ENCODE data around the gene CSRNP3.
"Not testable (repeated sequence)": the region's sequence is repeated elsewhere in the genome, so short reads cannot be mapped to it uniquely, and the experiment has no call there.

The CSRNP3 gene

DNA sequence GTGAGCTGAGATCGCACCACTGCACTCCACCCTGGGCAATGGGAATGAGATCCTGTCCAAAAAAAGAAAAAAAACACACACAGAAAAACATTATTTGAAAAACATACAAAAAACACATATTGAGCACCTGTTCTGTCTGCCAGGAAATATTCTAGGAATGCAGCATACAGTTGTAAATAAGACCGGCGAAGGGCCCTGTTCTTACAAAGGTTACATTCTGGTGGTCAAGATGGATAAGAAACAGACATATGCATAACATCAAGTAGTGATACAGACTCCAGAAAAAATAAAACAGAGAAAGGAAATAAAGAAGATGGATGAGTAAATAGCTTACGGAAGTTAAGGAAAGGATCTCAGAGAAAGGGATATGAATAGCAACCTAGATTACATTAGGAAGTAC, 164.8 kb downstream of the CSRNP3 start:
- no peak for DNase-seq (ENCODE audit: low read depth in 2 of 2)

DNA sequence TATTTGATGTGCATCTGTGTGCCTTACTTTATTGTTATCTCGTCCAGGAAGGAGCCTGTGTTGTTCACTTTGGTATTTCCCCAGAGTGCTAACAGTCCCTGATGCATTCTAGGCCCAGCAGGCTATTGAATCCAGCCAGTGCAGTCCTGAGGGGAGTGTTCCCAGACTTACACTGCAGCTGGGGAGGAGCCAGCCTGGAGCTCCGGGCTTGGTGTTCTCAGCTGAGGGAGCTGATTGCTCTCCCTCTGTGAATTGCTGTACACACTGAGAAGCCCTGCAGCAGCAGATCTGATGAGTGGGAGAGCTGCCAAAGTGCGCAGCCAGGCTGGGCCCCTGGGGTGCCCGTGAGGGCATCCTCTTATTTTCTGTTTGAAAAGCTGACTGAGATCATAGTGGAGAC, 165.4 kb downstream of the CSRNP3 start:
- DNase-seq (ENCODE audit: low read depth in 2 of 2), result no peak

DNA sequence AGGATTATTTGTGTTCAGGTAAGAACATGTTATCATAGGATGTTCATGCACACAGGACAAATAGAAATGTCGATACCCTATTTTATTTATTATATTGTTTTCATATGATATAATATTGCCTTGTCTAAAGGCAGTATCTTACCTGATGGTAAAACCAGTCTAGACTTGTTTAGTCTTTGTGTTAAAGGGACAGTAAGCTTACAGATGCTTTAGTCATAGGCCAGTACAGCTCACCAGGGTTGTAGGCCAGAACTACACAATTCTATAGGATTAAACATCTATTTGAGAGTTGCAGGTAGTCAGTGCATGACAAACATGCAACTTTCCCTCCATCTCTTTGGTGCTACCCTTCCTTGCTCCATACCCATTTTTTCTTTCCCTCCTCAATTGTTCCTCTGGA, 166.0 kb downstream of the CSRNP3 start:
- no peak for DNase-seq (ENCODE audit: low read depth in 2 of 2)

DNA sequence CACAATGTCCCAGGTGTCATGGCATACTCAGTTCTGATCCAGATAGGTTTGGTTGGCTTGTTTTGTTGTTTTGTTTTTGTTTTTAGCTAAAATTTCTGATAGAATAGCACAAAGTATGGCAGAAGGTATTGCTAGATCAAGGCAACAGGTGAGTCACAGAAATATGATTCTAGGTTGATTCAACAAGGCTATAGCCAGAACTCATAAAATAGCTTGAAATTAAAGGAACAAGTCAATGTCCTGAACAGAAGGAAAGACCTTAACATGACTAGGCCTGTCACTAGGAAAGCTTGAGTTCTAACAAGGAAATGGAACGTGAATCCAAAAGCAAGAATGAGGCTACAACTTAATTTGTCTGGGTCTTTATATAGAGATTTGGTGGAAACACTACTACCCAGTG, 167.5 kb downstream of the CSRNP3 start:
- DNase-seq (ENCODE audit: low read depth in 2 of 2), result no peak

DNA sequence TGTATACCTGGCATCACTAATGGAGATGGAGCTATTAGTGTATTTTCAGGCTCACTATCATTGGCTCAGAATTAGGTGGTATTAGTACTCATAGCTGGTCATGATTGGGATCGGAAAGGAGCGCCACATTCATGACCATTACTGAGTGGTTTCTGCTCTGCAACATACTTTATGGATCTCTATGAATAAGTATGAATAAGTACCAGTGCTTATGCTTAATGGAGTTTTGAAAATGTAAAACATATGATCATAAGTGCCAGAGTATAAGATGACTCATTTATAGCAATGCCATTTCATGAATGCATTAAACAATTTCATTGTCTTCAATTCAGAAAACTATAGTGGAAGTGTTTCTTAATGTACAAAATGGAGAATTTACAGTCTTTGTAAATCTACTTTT, 167.9 kb downstream of the CSRNP3 start:
- DNase-seq (ENCODE audit: low read depth in 2 of 2), result no peak

DNA sequence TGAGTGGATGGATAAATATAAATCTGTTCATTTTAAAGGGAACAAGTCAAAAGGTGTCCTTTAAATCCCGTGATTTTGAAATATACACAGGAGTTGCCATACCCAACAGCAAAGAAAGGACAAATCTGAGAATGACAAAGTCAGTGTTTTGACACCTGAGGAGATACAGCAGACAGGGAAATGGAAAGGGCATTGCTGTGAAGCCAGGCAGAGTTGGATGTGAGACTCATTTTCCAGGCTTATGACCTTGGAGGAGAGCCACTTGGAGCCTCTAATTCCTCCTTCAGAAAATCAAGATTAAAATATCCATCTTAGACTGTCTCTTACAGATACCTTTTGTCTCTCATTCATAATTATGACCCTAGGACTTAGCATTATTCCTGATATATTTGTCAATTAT, 170.0 kb downstream of the CSRNP3 start:
- no peak for DNase-seq (ENCODE audit: low read depth in 2 of 2)

DNA sequence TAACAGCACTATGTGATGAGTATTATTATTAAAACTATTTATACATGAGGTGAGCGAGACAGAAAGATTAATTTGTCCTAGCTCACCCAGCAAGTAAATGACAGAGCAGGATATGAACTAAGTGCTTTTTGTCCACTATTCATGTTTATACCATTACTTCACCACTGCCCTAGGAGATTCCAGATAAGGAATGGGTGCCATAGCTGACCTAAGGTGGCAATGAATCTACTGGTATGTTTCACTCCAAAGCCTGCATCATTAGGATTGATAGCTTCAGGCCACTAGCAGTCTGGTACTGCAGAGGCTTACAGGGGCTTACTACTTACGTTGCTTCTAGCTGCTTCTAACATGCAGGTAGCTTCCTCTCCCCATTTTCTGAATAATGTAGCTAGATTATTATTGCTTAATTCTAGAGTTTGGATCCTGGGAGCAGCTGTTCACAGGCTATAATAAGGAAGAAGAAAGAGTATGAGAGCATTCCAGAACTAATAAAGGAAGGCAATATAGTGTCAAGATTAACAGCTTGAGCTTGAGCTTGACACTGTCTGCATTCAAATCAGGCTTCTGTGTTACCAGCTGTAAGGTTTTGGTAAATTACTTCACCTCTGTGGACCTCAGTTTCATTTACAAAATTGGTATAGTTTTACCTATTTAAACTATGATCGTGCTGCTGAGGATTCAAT, 170.9 kb downstream of the CSRNP3 start:
- DNase-seq (ENCODE audit: low read depth in 2 of 2), result no peak

DNA sequence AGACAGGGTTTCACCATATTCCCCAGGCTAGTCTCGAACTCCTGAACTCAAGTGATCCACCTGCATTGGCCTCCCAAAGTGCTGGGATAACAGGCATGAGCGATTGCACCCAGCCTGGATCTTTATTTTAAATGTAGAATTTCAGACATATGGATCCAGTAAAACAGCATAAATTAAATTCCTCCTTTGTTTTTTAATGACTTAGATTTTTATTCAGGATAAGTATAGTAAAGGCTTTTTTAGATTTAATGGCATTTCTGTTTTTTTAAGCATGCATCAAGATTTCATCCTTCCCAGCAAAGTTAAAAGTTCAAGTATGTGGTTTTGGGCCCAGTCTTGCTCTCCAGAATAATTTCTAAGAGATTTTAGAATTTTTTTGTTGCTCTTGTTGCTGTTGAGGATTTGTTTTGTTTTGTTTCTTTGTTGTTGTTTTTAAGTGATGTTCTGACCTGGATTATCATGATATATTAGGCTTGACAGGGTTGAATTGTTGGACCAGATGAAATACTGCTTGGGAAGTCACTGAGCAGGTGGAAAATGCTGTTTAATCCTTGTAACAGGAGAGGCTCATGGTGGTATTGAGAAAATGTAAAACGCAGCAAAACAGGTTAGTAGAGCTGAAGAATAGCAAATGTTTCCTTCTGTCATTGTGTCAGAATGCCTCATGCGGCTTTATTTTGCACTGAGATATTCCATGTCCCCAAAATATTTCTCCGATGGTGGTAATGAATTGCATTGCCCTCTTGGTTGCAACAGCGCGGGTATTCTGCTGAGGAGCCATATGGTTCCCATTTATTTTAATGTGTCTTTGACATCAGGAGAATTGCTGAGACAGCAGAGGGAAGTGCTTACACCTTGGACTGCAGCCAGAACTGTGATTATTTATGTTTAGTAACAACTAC, 176.7 kb downstream of the CSRNP3 start:
- DNase-seq (ENCODE audit: low read depth in 2 of 2), result no peak

DNA sequence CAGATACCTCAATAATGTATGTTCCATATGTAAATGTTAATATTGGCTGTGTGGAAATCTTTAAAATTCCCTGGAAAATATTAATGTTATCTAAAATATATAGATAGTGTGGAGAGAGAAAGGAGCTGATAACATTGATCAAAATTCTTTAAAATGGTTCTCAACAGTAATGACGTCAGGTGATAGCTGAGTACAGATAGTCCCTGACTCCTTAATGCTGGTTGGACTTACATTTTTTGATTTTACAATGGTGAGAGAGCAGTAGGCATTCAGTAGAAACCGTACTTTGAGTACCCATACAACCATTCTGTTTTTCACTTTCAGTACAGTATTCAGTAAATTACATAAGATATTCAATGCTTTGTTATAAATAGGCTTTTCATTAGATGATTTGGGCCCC, 177.9 kb downstream of the CSRNP3 start:
- no peak for DNase-seq (ENCODE audit: low read depth in 2 of 2)

DNA sequence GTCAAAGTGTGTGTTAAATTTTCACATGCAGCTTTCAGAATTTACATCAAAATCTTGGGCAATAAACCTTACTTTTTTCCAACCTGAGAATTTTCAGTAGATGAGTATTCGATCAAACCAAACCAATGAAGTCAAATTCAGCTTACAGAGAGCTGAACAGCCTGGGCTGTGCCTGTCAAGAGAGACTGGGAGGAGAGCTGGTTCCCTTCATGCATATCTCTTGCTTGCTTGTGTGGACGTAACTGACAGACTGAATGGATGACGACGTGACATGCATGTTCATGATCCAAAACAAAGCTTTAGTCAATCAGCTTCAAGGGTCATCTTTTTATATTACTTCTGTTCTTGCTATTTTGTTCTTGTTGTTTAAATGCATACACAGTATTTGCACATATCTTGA, 179.3 kb downstream of the CSRNP3 start:
- no peak for DNase-seq (ENCODE audit: low read depth in 2 of 2)

DNA sequence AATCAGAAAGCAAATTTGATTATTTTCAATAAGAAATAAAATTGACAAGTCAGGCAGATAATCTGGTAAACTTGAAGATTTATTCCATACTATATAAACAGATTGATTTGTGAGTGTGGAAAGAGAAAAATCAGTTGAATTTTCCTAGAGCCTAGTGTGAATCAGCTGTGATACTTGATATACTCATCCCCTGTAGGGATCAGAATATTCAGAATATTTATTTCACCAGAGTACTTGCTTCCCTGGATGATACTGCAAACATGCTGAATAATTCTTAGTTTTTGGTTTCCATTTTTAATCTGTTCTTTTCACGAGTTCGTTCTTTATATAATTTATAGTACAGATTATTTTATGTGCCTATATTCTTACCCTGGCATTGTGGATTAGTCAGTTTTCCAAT, 181.7 kb downstream of the CSRNP3 start:
- DNase-seq (ENCODE audit: low read depth in 2 of 2), result no peak

DNA sequence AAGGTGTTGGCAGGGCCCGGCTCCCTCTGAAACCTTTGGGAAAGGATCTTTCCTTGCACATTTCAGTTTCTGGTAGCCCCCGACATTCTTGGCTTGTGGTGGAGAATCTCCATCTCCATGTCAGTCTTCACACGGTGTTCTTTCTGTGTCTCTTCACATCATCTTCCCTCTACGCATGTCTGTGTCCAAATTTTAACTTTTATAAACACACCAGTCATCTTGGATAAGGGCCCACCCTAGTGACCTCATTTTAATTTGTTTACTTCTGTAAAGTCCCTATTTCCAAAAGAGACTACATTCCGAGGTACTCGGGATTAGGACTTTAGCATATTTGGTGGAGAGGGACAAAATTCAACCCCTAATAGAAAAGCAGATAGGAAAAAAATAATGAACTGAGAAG, 186.2 kb downstream of the CSRNP3 start:
- DNase-seq (ENCODE audit: low read depth in 2 of 2), result no peak

DNA sequence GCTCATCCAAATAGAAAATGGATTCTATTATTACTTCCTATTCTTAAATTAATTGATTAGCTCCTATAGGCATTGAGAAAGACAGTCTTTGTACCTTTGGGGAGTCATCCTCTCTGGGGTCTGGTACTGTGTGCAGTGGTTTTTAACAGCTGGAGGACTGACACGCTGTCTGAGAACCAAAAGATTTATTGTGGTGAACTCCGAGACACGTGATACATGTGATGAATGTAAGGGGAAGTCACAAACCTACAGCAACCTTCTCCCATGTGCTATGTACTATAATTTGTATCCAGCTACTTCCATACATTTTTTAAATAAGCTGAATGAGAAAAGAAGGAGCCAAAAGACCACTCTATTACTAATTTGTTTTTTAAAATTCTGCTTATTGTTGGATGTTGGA, 190.9 kb downstream of the CSRNP3 start:
- DNase-seq (ENCODE audit: low read depth in 2 of 2), result no peak

DNA sequence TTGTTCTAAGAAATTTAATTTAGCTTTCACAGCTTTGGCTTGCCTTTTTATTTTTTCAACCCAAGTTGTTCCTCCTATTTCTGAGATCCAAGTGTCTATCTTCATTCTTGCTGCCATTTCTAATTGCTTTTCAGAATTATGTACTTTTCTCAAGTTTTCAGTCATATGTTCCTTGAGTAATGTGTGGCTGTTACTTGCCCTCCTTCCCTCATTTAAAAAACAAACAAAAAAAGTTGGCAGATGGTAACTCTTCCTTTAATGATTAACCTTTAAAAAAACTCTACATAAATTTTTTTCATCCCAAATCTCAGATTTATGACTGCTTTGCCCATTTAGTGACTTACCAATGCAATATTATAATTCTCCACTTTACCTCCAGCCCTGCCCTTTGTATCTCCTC, 193.2 kb downstream of the CSRNP3 start:
- DNase-seq (ENCODE audit: low read depth in 2 of 2), result no peak

DNA sequence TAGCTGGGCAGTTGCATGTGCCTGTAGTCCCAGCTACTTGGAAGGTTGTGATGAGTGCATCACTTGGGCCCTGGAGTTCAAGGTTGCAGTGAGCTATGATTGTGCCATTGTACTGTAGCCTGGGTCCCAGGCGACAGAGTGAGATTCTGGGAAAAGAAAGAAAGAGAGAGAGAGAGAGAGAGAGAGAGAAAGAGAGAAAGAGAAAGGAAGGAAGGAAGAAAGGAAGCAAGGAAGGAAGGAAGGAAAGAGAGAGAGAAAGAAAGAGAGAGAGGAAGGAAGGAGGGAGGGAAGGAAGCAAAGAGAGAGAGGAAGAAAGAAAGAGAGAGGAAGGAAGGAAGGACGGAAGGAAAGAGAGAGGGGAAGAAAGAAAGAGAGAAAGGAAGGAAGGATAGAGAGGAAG, 196.1 kb downstream of the CSRNP3 start:
- no peak for DNase-seq (ENCODE audit: low read depth in 2 of 2)

DNA sequence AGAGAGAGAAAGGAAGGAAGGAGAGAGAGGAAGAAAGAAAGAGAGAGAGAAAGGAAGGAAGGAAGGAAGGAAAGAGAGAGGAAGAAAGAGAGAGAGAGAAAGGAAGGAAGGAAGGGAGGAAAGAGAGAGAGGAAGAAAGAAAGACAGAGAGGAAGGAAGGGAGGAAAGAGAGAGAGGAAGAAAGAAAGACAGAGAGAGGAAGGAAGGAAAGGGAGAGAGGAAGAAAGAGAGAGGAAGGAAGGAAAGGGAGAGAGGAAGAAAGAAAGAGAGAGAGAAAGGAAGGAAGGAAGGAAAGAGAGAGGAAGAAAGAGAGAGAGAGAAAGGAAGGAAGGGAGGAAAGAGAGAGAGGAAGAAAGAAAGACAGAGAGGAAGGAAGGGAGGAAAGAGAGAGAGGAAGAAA, 196.6 kb downstream of the CSRNP3 start:
- DNase-seq (ENCODE audit: low read depth in 2 of 2), result not testable (repeated sequence)

DNA sequence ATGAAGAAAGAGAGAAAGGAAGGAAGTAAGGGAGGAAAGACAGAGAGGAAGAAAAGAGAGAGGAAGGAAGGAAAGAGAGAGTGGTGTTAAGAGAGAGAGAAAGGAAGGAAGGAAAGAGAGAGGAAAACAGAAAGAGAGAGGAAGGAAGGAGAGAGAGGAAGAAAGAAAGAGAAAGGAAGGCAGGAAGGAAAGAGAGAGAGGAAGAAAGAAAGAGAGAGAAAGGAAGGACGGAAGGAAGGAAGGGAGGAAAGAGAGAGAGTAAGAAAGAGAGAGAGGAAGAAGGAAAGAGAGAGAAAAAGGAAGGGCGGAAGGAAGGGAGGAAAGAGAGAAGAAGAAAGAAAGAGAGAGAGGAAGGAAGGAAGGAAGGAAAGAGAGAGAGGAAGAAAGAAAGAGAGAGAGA, 197.1 kb downstream of the CSRNP3 start:
- no peak for DNase-seq (ENCODE audit: low read depth in 2 of 2)

DNA sequence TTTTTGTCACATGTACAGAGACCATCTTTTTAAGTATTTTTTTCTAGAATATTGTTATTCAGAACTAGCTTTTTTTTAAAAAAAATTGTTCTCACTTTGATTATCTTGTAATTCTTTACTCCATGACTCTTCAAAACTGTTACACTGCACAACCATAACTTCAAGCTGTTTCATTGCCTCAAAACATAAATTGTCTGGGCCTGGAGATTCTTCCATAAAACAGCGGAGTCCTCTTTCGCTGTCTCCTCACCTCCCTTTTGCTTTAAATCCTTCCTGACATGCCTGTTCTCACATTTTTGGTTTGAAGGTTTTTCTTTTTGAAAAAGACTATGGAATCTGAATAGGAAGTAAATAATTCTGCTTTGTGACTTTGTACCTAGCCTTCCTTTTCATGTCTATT, 197.9 kb downstream of the CSRNP3 start:
- no peak for DNase-seq (ENCODE audit: low read depth in 2 of 2)

DNA sequence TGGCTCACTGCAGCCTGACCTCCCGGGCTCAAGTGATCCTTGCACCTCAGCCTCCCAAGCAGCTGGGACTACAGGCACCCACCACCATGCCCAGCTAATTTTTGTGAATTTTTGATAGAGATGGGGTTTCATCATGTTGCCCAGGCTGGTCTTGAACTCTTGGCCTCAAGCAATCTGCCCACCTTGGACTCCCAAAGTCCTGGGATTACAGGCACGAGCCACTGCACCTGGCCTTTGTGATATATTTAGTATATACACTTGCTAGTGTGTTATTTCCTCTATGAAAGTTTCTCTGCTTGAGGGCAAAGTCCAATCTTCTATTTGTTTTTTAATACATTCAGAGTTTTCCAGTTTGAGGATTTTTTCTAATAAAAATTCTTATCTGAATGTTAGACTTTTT, 205.3 kb downstream of the CSRNP3 start:
- DNase-seq (ENCODE audit: low read depth in 2 of 2), result no peak

DNA sequence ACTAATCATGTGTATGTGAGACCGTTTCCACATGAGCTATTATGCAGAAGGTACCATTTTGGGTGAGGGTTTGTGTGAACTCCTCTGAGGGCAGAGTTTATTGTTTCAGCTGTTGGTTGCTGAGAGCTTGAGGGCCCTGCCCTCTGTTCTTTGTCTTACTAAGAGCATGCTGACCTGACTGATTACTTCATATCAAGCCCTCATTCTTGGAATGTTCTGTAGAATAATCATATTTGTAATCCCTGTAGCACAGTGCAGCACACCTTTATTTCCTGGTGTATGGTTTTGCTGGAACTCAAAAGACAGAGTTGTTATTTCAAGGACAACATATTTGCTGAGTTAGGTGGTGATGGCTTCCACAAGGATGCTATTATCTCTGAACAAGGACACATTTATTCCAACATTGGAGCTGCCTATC, 206.1 kb downstream of the CSRNP3 start:
- DNase-seq (ENCODE audit: low read depth in 2 of 2), result no peak

DNA sequence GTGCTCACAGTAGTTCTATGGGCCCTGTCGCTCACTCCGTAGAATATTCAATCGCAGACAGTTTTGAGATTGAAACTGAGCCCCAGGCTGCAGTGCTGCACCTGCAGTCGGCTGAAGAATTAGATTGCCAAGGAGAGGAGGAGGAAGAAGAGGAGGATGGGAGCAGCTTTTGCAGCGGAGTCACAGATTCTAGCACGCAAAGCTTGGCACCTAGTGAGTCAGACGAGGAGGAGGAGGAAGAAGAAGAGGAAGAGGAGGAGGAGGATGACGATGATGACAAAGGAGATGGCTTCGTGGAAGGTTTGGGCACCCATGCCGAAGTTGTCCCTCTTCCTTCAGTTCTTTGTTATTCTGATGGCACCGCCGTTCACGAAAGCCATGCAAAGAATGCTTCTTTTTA, 209.4 kb downstream of the CSRNP3 start:
- no peak for DNase-seq (ENCODE audit: low read depth in 2 of 2)

DNA sequence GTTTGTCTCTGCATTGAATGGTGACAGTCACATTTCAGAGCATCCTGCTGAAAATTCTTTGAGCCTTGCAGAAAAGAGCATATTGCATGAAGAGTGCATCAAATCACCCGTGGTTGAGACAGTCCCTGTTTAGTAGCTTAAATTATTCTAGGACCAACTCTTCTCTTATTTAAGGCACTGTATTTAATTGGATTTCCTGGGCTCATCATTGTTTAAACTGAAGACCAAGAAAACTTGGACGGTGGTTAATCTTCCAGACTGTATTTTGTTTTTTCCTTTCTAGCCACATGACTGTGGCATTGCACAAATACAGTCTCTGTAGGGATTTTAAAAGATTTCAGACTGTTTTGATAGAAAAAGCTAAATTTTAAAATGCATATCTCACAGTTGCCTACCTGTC, 210.1 kb downstream of the CSRNP3 start:
- no peak for DNase-seq (ENCODE audit: low read depth in 2 of 2)

DNA sequence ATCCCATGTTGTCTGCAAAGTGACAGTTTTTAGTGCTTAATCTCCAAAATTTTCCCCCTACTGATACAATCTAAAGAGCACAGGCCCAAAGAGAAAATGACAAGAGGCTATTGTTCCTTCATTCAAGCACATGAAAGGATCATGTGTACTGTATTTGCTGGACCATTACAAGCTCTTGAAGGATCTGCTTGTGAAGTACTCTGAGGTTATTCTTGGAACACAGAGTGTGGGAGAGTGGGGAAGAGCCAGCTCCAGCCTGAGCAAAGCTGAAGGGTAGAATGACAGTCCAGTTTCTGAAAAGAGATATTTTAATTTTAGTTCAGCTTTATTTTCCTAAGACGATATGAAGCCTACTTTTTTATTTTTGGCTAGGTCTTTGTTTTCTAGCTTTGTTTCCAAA, 212.3 kb downstream of the CSRNP3 start:
- DNase-seq (ENCODE audit: low read depth in 2 of 2), result no peak
